ENCODE data around the gene BMAL2. TPM values are rescaled to one million over a fixed set of nuclear protein-coding genes. Genes with fewer than 3 reads are reported as not detected.

The BMAL2 gene, protein sequence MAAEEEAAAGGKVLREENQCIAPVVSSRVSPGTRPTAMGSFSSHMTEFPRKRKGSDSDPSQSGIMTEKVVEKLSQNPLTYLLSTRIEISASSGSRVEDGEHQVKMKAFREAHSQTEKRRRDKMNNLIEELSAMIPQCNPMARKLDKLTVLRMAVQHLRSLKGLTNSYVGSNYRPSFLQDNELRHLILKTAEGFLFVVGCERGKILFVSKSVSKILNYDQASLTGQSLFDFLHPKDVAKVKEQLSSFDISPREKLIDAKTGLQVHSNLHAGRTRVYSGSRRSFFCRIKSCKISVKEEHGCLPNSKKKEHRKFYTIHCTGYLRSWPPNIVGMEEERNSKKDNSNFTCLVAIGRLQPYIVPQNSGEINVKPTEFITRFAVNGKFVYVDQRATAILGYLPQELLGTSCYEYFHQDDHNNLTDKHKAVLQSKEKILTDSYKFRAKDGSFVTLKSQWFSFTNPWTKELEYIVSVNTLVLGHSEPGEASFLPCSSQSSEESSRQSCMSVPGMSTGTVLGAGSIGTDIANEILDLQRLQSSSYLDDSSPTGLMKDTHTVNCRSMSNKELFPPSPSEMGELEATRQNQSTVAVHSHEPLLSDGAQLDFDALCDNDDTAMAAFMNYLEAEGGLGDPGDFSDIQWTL
- total RNA-seq (2016; rRNA removed; fragmentation: Illumina TruSeq; extraction: Trizol) (27.4 and 37.1 TPM in 2 replicates), polyA plus RNA-seq (2011; rRNA removed) (3.7 and 4.8 TPM in 2 replicates), polyA minus RNA-seq (2011; rRNA and poly(A)+ RNA removed; ENCODE audit: low replicate concordance) (2.2 and 7.6 TPM in 2 replicates), Bru-seq, nascent RNA (percentile 60 among the genes with signal in this experiment), BruChase-seq, experiment 1, labeled RNA remaining after a 6-hour chase (percentile 62 among the genes with signal in this experiment), BruChase-seq, experiment 2, labeled RNA remaining after a 2-hour chase (percentile 57 among the genes with signal in this experiment)
- total RNA-seq (2016; cell fraction: cytosol; rRNA removed; fragmentation: Illumina TruSeq; extraction: Trizol; ENCODE audit: low read depth) = 37.5 and 44.9 TPM in 2 replicates
- total RNA-seq (2016; cell fraction: insoluble cytoplasmic fraction; rRNA removed; fragmentation: Illumina TruSeq; extraction: Trizol) = 26.8 and 36.0 TPM in 2 replicates
- total RNA-seq (2016; cell fraction: membrane; rRNA removed; fragmentation: Illumina TruSeq; extraction: Trizol) = 68.9 and 79.0 TPM in 2 replicates
- 12.4 and 15.0 TPM in 2 replicates for total RNA-seq (2016; cell fraction: nucleus; rRNA removed; fragmentation: Illumina TruSeq; extraction: Trizol)
- 1.7 and 2.6 TPM in 2 replicates for polyA plus RNA-seq (2011; cell fraction: cytosol; rRNA removed)
- 1.1 and 1.2 TPM in 2 replicates for polyA plus RNA-seq (2011; cell fraction: nucleus; rRNA removed)
- polyA plus RNA-seq (2012) = 4.4 and 5.5 TPM in 2 replicates
- 38.8 and 41.5 TPM in 2 replicates for polyA plus RNA-seq (2016; cell fraction: cytosol; fragmentation: Illumina TruSeq; extraction: Trizol; ENCODE audit: low read depth)
- polyA plus RNA-seq (2016; cell fraction: insoluble cytoplasmic fraction; fragmentation: Illumina TruSeq; extraction: Trizol; ENCODE audit: low read depth) = 22.0 and 22.8 TPM in 2 replicates
- polyA plus RNA-seq (2016; cell fraction: membrane; fragmentation: Illumina TruSeq; extraction: Trizol; ENCODE audit: low read depth) = 46.5 and 53.9 TPM in 2 replicates
- polyA plus RNA-seq (2016; cell fraction: nucleus; fragmentation: Illumina TruSeq; extraction: Trizol; ENCODE audit: insufficient read depth, low read depth) = 12.6 TPM in 2 replicates
- polyA minus RNA-seq (2011; cell fraction: cytosol; rRNA and poly(A)+ RNA removed) = 6.4 and 9.6 TPM in 2 replicates
- polyA minus RNA-seq (2011; cell fraction: nucleus; rRNA and poly(A)+ RNA removed) = 4.9 and 9.3 TPM in 2 replicates
- long read RNA-seq, experiment 1, partial matches to known transcripts = 1 of 4 reads
- long read RNA-seq, experiment 1, other reads (novel, unspliced or antisense) = 2 of 4 reads
- long read RNA-seq, experiment 2, partial matches to known transcripts = 0 of 12 reads
- long read RNA-seq, experiment 2, other reads (novel, unspliced or antisense) = 11 of 12 reads

DNA sequence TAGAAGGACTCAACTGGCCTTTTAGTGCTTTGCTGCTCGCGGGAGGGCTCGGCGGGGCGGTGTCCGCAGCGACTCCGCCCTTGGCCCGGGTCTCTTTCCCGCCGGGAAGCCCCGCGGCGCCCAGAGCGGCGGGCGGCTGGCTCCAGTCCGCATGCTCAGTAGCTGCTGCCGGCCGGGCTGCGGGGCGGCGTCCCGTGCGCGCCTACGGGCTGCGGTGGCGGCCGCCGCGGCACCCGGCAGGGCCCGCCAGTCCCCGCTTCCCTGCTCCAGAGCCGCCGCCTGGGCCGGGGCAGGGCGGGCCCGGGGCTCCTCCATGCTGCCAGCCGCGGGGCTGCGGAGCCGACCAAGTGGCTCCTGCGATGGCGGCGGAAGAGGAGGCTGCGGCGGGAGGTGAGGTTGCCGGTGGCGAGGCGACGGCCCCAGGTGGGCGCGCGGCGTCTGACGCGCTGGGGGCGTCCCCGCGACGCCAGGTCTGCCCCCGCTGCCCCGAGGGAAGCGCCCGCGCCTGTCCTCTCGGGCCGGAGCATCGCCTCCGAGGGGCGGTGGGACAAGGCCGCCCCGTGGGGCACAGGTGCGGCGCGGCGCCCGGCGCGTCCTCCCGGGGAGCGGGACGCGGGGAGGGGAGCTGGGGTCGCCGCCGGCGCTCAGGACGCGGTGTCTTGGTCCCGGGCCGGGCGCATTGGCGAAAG is at the start of gene BMAL2:
Gene BMAL2 (plus strand): TSS at position 123 of the 689 bp plus-strand sequence. CDS start 237 bp downstream, at position 360.
- ATAC-seq (peak; percentile 85), FAIRE-seq (no peak), DNase-seq (ENCODE audit: low spot score) (peak; percentile 20)
- Histone ChIP-seq H2AFZ (ENCODE audit: low read length) (peak within 1 kb of the TSS; percentile 87), H3K9ac (ENCODE audit: insufficient read depth, low read depth, low read length) (peak within 1 kb of the TSS; percentile 66), H3K79me2 (ENCODE audit: insufficient read depth, low read length) (peaks cover 11% of the 10 kb centered on the region), H3K9me3 (ENCODE audit: low read length) (no peaks in the 10 kb centered on the region), H3K27me3 (ENCODE audit: control insufficient read depth in 1 of 2, insufficient read depth in 2 of 2, low read length in 2 of 2) (no peaks in the 10 kb centered on the region; a peak in 1 of 5 replicates), H3K4me3 (replicated peaks in 1 of 3; ENCODE audit: insufficient read depth in 1 of 3, low read depth in 2 of 3, low read length in 3 of 3) (peak within 1 kb of the TSS; percentile 79 to 82 (median 80)), H3K27ac (ENCODE audit: extremely low read length, insufficient read depth, low read length) (peak within 1 kb of the TSS; percentile 52), H3K4me1 (ENCODE audit: insufficient read depth, low read length) (peaks cover 52% of the 10 kb centered on the region), H3K4me2 (ENCODE audit: low read depth, low read length) (peak within 1 kb of the TSS; percentile 93), H4K20me1 (ENCODE audit: insufficient read depth, low read length) (no peaks in the 10 kb centered on the region; the same call in 1 of the 2 replicates), H3K36me3 (replicated peaks in 1 of 2; ENCODE audit: control insufficient read depth in 1 of 2, insufficient read depth in 2 of 2, low read length in 2 of 2) (no peaks in the 10 kb centered on the region)
- no TSS peak for BruUV-seq (replicated peaks)
- CTCF ChIA-PET (ENCODE audit: low intra/inter-chr PET ratio, low total read pairs) = no interaction called here
- no CpG with 5 or more reads among the region's 96 CpGs for WGBS (ENCODE audit: low lambda C conversion rate)
- in situ Hi-C loops (cut with HindIII; ENCODE audit: extremely low pct_ligation_motif_present, low pct_unique_long_range_greater_than_20kb) = no loop called here
- POLR2A ChIA-PET = interaction anchor here (1.2 to 1.7 kb wide), 2 partner anchors 30 to 89 kb away, joined by 4 read pairs; partner anchors contain the start of gene STK38L
- intact Hi-C loops (cut with micrococcal nuclease; ENCODE audit: unreplicated experiment) = loop anchor here (1.0 to 5.0 kb wide), 2 partner anchors 51 to 304 kb away; no protein-coding TSS in a partner anchor
- TF ChIP-seq UBTF (CRISPR knock-in tag; IDR thresholded peaks at IDR 0.05) (peak; percentile 41; the same call in 1 of the 2 replicates), MEIS1 (CRISPR knock-in tag; IDR thresholded peaks at IDR 0.05; ENCODE audit: borderline replicate concordance) (peak; percentile 60; the same call in 1 of the 2 replicates), MAZ (IDR thresholded peaks at IDR 0.05; ENCODE audit: borderline replicate concordance, low read depth, low read length) (no peak), MAZ (CRISPR knock-in tag; IDR thresholded peaks at IDR 0.05; ENCODE audit: low read depth) (peak; percentile 24; the same call in 1 of the 2 replicates), CENPT (CRISPR knock-in tag; IDR thresholded peaks at IDR 0.05; ENCODE audit: low read depth) (no peak), RAD21 (CRISPR knock-in tag; IDR thresholded peaks at IDR 0.05) (0 out of 2 replicates have a peak, but pooled peaks have one; percentile 10), ZNF335 (CRISPR knock-in tag; IDR thresholded peaks at IDR 0.05) (no peak), ZFP82 (CRISPR knock-in tag; IDR thresholded peaks at IDR 0.05; ENCODE audit: borderline replicate concordance) (peak; percentile 73; the same call in 1 of the 2 replicates), PHF8 (CRISPR knock-in tag; IDR thresholded peaks at IDR 0.05) (peak; percentile 41), ZIK1 (CRISPR knock-in tag; IDR thresholded peaks at IDR 0.05; ENCODE audit: borderline replicate concordance, low read depth) (peak; percentile 54; the same call in 1 of the 2 replicates), ZFX (CRISPR knock-in tag; IDR thresholded peaks at IDR 0.05; ENCODE audit: low read depth) (peak; percentile 77)
- TF ChIP-seq, protein P1, sequence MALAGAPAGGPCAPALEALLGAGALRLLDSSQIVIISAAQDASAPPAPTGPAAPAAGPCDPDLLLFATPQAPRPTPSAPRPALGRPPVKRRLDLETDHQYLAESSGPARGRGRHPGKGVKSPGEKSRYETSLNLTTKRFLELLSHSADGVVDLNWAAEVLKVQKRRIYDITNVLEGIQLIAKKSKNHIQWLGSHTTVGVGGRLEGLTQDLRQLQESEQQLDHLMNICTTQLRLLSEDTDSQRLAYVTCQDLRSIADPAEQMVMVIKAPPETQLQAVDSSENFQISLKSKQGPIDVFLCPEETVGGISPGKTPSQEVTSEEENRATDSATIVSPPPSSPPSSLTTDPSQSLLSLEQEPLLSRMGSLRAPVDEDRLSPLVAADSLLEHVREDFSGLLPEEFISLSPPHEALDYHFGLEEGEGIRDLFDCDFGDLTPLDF (CRISPR knock-in tag; IDR thresholded peaks at IDR 0.05) = peak; percentile 73; the same call in 1 of the 2 replicates
